HUES6 (cell line): ENCODE data around the gene ADAM12.

Experiments
- H3K27ac ChIP-seq: 2 replicates; pipeline ENCODE4 v1.7.0; 2013; ENCODE audit warnings: low read depth, mild to moderate bottlenecking, low read length, inconsistent platforms
- H3K27me3 ChIP-seq: 2 replicates; pipeline ENCODE4 v1.6.1; 2013; ENCODE audit warnings: low read length; ENCODE audit not compliant: control insufficient read depth, insufficient read depth
- H3K36me3 ChIP-seq: 2 replicates; pipeline ENCODE4 v1.6.1; 2013; ENCODE audit warnings: low read length; ENCODE audit not compliant: control insufficient read depth, insufficient read depth
- H3K4me1 ChIP-seq: 2 replicates; pipeline ENCODE4 v1.6.1; 2013; ENCODE audit warnings: low read length; ENCODE audit not compliant: control insufficient read depth, insufficient read depth
- H3K4me3 ChIP-seq: 2 replicates; pipeline ENCODE4 v1.5.1; 2013; ENCODE audit warnings: low read depth, low read length
- H3K9ac ChIP-seq: one replicate; pipeline ENCODE4 v1.6.1; 2013; ENCODE audit warnings: mild to moderate bottlenecking, low read length
- H3K9me3 ChIP-seq: 2 replicates; pipeline ENCODE4 v1.6.1; 2013; ENCODE audit warnings: low read depth, low read length; ENCODE audit not compliant: control insufficient read depth, insufficient read depth

The ADAM12 gene

GRCh38 chr10:125990974-125991373 is 397.3 kb downstream of the ADAM12 start:
- Histone ChIP-seq H3K27ac (no peak overlapping the region), H3K9me3 (peaks cover 15% of the 10 kb centered on the region; the same call in 1 of the 2 replicates), H3K9ac (no peak overlapping the region), H3K4me1 (no peaks in the 10 kb centered on the region), H3K36me3 (no peaks in the 10 kb centered on the region), H3K27me3 (no peaks in the 10 kb centered on the region), H3K4me3 (no peak overlapping the region)

DNA sequence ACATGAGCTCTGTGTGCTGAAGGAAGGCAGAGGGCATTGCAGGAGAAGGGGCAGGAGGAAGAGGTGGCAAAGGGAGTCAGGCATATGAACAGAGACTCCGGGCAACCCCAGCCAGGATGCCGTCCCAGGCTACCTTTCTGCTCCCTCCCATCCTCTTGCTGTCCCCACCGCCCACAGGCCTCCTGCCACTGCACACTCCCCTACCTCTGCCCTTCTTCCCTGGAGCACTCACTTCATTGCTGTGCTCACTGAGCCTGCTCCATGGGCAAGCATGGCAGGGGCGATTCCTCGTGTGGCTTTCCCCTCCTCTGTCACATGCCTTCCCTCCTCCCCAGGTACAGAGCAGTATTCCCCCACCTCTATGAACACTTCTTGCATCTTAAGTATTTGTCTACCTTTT is 398.5 kb downstream of the ADAM12 start:
- H3K9ac ChIP-seq = no peak overlapping the region
- H3K36me3 ChIP-seq = no peaks in the 10 kb centered on the region
- H3K27me3 ChIP-seq = no peaks in the 10 kb centered on the region
- peaks cover 15% of the 10 kb centered on the region; the same call in 1 of the 2 replicates for H3K9me3 ChIP-seq
- H3K4me1 ChIP-seq = no peaks in the 10 kb centered on the region
- H3K4me3 ChIP-seq = no peak overlapping the region
- no peak overlapping the region for H3K27ac ChIP-seq

GRCh38 chr10:125985557-125986240 is 402.6 kb downstream of the ADAM12 start:
- no peak overlapping the region for H3K9ac ChIP-seq
- no peak overlapping the region for H3K4me3 ChIP-seq
- peaks cover 9% of the 10 kb centered on the region; the same call in 1 of the 2 replicates for H3K9me3 ChIP-seq
- no peak overlapping the region for H3K27ac ChIP-seq
- no peaks in the 10 kb centered on the region for H3K36me3 ChIP-seq
- peaks cover 9% of the 10 kb centered on the region for H3K4me1 ChIP-seq
- H3K27me3 ChIP-seq = no peaks in the 10 kb centered on the region

DNA sequence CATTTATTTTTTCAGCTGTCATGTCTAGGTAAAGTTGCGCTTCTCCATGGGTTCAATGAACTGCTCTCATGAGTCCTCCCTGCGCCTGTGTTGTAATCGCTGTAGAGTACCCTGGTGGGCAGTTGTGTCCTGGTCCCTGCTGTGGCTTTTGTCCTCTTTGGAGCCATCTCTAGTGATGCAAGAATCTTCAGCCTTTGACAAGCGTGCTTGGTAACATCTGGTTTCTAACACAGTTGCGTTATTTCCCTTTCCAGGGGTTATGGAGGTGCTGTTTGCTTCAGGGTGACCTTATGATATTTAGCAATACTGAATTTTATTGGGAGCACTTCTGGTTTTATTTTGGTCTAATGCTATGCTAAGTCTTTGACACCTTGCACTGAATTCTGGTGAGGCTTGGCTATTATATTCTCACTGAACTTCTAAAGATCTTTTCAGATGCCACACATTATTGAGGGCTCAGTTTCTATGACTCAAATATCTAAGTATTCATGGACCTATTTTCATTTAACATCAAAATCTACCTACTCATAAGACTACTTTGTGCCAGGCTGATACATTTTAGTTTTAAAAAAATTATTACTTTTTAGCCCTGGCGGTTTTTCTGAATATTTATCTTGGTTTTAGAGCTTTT is 403.3 kb downstream of the ADAM12 start:
- H3K4me3 ChIP-seq = no peak overlapping the region
- no peak overlapping the region for H3K27ac ChIP-seq
- H3K9me3 ChIP-seq = peaks cover 3% of the 10 kb centered on the region; the same call in 1 of the 2 replicates
- H3K27me3 ChIP-seq = no peaks in the 10 kb centered on the region
- no peak overlapping the region for H3K9ac ChIP-seq
- H3K36me3 ChIP-seq = no peaks in the 10 kb centered on the region
- peaks cover 9% of the 10 kb centered on the region for H3K4me1 ChIP-seq

- Histone ChIP-seq H3K4me3 (no peak overlapping the region), H3K4me1 (peaks cover 9% of the 10 kb centered on the region), H3K27ac (no peak overlapping the region), H3K27me3 (no peaks in the 10 kb centered on the region), H3K36me3 (no peaks in the 10 kb centered on the region), H3K9ac (no peak overlapping the region), H3K9me3 (no peaks in the 10 kb centered on the region)
These were observed 403.9 kb downstream of the ADAM12 start for GRCh38 chr10:125984346-125984745.

GRCh38 chr10:125983656-125984055 is 404.6 kb downstream of the ADAM12 start:
- Histone ChIP-seq H3K4me1 (peaks cover 14% of the 10 kb centered on the region), H3K4me3 (no peak overlapping the region), H3K27me3 (no peaks in the 10 kb centered on the region), H3K36me3 (no peaks in the 10 kb centered on the region), H3K9me3 (no peaks in the 10 kb centered on the region), H3K27ac (no peak overlapping the region), H3K9ac (no peak overlapping the region)

GRCh38 chr10:125983161-125983560 is 405.1 kb downstream of the ADAM12 start:
- H3K4me3 ChIP-seq = no peak overlapping the region
- H3K9ac ChIP-seq = no peak overlapping the region
- no peaks in the 10 kb centered on the region for H3K27me3 ChIP-seq
- no peak overlapping the region for H3K27ac ChIP-seq
- H3K9me3 ChIP-seq = no peaks in the 10 kb centered on the region
- H3K36me3 ChIP-seq = no peaks in the 10 kb centered on the region
- peaks cover 15% of the 10 kb centered on the region for H3K4me1 ChIP-seq

DNA sequence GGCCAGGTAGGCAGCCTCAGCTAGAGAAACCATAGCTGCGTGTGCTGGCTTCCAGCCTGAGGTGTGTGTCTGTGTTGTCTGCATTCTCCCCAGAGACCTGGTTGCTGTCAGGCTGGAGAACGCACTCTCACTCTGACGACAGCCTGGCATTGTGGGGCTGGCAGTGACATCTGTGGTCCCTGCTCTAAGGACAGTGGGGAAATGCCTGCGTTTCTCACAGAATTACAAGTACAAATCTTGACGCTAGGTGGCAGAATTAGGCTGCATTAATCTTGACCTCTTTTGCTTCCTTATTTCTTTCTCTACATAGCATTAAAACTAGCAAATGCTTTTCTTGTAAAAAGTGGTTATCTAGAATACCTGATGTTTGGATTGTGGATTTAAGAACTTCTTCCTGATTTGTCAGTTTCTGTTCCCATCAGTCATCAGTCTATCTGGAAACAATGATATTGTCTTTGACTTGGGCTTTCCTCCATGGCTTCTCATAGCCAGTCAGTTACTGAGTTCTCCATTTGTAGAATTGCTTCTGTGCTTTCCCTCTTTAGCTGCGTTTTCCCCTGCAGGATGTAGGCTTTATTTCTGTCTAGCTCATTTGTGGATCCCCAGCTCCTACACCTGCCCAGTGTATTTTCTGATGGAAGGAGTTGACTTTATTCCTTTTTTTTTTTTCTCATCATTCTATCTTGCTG is 405.9 kb downstream of the ADAM12 start:
- no peak overlapping the region for H3K9ac ChIP-seq
- no peak overlapping the region for H3K27ac ChIP-seq
- no peaks in the 10 kb centered on the region for H3K9me3 ChIP-seq
- peaks cover 17% of the 10 kb centered on the region for H3K4me1 ChIP-seq
- H3K4me3 ChIP-seq = no peak overlapping the region
- H3K36me3 ChIP-seq = no peaks in the 10 kb centered on the region
- no peaks in the 10 kb centered on the region for H3K27me3 ChIP-seq

GRCh38 chr10:125980521-125981035 is 407.7 kb downstream of the ADAM12 start:
- no peak overlapping the region for H3K27ac ChIP-seq
- no peak overlapping the region for H3K4me3 ChIP-seq
- H3K4me1 ChIP-seq = peaks cover 17% of the 10 kb centered on the region
- no peaks in the 10 kb centered on the region for H3K9me3 ChIP-seq
- no peak overlapping the region for H3K9ac ChIP-seq
- no peaks in the 10 kb centered on the region for H3K36me3 ChIP-seq
- no peaks in the 10 kb centered on the region for H3K27me3 ChIP-seq

GRCh38 chr10:125979976-125980375 is 408.3 kb downstream of the ADAM12 start:
- no peak overlapping the region for H3K9ac ChIP-seq
- H3K36me3 ChIP-seq = no peaks in the 10 kb centered on the region
- H3K4me1 ChIP-seq = peaks cover 17% of the 10 kb centered on the region
- no peak overlapping the region for H3K4me3 ChIP-seq
- no peaks in the 10 kb centered on the region for H3K9me3 ChIP-seq
- no peak overlapping the region for H3K27ac ChIP-seq
- H3K27me3 ChIP-seq = no peaks in the 10 kb centered on the region
